ENCODE measurements around the gene XPO6.

GRCh38 chr16:28120754-28121153 is 91.0 kb downstream of the XPO6 start:
- no peak for TF ChIP-seq GATA3 (IDR thresholded peaks at IDR 0.05; ENCODE audit: low read depth, low read length)
- no peak for TF ChIP-seq GATA2 (IDR thresholded peaks at IDR 0.05; ENCODE audit: low read depth, low read length)
